ENCODE results near the gene TTC33. TPM values are rescaled to one million over a fixed set of nuclear protein-coding genes. Genes with fewer than 3 reads are reported as not detected.

The TTC33 gene
- total and polyA plus RNA-seq, 2 of the 13 experiments (the other 11 are each of a cell fraction or from before 2014, with no cell fraction given): 4.5 to 20.0 TPM

DNA sequence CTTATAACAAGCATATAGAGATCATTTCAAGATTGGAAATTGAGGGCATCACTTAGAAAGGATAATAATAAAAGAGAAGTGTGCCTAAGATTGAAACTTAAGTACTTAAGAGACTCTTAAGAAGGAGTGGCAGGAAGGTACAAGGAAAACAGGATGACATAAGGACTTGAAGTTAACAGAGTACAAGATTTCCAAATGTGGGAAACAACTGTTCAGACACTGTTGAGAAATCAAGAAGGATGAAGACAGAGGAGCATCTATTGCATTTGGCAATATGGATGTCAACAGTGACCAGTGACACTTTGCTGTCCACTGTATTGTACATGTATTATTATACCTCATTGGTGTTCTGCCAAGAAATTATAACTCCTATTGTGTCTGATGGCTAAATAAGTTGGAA, 233.8 kb downstream of the TTC33 start (continued):
- TF ChIP-seq, protein P1, sequence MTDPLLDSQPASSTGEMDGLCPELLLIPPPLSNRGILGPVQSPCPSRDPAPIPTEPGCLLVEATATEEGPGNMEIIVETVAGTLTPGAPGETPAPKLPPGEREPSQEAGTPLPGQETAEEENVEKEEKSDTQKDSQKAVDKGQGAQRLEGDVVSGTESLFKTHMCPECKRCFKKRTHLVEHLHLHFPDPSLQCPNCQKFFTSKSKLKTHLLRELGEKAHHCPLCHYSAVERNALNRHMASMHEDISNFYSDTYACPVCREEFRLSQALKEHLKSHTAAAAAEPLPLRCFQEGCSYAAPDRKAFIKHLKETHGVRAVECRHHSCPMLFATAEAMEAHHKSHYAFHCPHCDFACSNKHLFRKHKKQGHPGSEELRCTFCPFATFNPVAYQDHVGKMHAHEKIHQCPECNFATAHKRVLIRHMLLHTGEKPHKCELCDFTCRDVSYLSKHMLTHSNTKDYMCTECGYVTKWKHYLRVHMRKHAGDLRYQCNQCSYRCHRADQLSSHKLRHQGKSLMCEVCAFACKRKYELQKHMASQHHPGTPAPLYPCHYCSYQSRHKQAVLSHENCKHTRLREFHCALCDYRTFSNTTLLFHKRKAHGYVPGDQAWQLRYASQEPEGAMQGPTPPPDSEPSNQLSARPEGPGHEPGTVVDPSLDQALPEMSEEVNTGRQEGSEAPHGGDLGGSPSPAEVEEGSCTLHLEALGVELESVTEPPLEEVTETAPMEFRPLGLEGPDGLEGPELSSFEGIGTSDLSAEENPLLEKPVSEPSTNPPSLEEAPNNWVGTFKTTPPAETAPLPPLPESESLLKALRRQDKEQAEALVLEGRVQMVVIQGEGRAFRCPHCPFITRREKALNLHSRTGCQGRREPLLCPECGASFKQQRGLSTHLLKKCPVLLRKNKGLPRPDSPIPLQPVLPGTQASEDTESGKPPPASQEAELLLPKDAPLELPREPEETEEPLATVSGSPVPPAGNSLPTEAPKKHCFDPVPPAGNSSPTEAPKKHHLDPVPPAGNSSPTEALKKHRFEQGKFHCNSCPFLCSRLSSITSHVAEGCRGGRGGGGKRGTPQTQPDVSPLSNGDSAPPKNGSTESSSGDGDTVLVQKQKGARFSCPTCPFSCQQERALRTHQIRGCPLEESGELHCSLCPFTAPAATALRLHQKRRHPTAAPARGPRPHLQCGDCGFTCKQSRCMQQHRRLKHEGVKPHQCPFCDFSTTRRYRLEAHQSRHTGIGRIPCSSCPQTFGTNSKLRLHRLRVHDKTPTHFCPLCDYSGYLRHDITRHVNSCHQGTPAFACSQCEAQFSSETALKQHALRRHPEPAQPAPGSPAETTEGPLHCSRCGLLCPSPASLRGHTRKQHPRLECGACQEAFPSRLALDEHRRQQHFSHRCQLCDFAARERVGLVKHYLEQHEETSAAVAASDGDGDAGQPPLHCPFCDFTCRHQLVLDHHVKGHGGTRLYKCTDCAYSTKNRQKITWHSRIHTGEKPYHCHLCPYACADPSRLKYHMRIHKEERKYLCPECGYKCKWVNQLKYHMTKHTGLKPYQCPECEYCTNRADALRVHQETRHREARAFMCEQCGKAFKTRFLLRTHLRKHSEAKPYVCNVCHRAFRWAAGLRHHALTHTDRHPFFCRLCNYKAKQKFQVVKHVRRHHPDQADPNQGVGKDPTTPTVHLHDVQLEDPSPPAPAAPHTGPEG (CRISPR knock-in tag; IDR thresholded peaks at IDR 0.05): no peak
- TF ChIP-seq ZNF510 (CRISPR knock-in tag; IDR thresholded peaks at IDR 0.05; ENCODE audit: low read depth) (no peak), ZNF101 (CRISPR knock-in tag; IDR thresholded peaks at IDR 0.05; ENCODE audit: borderline replicate concordance, low read depth) (no peak), AGO2 (optimal IDR thresholded peaks at IDR 0.05; ENCODE audit: low read depth, low read length) (no peak), RAD51 (IDR thresholded peaks at IDR 0.05; ENCODE audit: borderline replicate concordance) (no peak), ZNF17 (CRISPR knock-in tag; IDR thresholded peaks at IDR 0.05) (no peak)
- TF ChIP-seq, protein P2, sequence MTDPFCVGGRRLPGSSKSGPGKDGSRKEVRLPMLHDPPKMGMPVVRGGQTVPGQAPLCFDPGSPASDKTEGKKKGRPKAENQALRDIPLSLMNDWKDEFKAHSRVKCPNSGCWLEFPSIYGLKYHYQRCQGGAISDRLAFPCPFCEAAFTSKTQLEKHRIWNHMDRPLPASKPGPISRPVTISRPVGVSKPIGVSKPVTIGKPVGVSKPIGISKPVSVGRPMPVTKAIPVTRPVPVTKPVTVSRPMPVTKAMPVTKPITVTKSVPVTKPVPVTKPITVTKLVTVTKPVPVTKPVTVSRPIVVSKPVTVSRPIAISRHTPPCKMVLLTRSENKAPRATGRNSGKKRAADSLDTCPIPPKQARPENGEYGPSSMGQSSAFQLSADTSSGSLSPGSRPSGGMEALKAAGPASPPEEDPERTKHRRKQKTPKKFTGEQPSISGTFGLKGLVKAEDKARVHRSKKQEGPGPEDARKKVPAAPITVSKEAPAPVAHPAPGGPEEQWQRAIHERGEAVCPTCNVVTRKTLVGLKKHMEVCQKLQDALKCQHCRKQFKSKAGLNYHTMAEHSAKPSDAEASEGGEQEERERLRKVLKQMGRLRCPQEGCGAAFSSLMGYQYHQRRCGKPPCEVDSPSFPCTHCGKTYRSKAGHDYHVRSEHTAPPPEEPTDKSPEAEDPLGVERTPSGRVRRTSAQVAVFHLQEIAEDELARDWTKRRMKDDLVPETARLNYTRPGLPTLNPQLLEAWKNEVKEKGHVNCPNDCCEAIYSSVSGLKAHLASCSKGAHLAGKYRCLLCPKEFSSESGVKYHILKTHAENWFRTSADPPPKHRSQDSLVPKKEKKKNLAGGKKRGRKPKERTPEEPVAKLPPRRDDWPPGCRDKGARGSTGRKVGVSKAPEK (CRISPR knock-in tag; IDR thresholded peaks at IDR 0.05; ENCODE audit: borderline replicate concordance): no peak
